ENCODE data around the gene LONRF2.

DNA sequence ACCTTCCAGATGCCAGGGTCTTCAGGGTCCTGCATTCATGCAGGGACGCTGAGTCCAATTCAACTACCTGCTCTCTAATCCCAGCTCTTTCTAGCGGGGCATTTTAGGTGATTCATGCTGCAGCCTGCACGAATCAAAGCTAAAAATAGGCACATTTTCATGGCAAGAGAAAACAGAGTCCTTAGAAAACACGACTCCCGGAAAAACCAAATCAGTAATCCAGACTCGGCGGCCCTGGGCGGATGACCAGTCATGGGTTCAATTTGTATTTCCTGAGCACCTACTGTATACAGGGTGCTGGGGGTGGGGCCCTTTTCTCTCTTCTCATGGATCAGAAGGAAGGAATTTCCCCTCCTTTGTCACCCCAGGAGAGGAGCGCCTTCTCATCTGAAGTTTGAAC is 64.4 kb downstream of the LONRF2 start:
- TF ChIP-seq POLR2A (IDR thresholded peaks at IDR 0.05; ENCODE audit: low read depth, low read length) (no peak), TAF1 (IDR thresholded peaks at IDR 0.05; ENCODE audit: borderline replicate concordance, low read depth, low read length) (no peak), POLR2AphosphoS5 (IDR thresholded peaks at IDR 0.05; ENCODE audit: low read depth, low read length) (no peak)

Data from GM12892 (cell line).